Medulla oblongata (tissue), 1 donor: Measurements from ENCODE around the gene TSEN15.
"Not testable (repeated sequence)": the region's sequence is repeated elsewhere in the genome, so short reads cannot be mapped to it uniquely, and the experiment has no call there.

Experiments
- DNase-seq: peaks from one replicate; pipeline ENCODE4 v3.0.0-alpha.2; 2015; ENCODE audit errors: extremely low spot score

TSEN15 gene

DNA sequence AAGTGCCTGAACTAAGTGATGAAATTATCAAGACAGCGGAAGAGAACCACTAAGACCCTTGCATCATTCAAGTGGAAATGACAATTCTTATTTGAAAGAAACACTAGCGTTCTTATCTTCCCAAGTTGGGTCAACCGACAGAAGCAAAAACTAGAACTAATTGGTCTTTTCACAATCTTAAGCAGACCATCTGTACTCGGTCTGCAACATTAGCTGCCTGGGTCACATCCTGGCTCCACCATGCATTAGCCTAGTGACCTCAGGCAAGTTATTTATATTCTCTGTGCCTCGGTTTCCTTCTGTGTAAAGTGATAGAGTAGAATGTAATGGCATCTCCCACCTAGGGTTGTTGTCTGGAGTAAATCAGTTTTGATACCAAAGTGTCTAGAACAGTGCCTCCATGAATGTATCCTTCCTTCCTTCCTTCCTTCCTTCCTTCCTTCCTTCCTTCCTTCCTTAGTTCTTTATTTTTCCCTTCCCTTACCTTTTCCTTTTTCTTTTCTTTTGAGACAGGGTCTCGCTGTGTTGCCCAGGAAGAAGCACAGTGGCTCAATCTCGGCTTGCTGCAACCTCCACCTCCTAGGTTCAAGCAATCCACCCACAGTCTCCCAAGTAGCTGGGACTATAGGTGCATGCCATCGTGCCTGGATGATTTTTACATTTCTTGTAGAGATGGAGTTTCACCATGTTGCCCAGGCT, 20.0 kb upstream of the TSEN15 start:
- DNase-seq = no peak

DNA sequence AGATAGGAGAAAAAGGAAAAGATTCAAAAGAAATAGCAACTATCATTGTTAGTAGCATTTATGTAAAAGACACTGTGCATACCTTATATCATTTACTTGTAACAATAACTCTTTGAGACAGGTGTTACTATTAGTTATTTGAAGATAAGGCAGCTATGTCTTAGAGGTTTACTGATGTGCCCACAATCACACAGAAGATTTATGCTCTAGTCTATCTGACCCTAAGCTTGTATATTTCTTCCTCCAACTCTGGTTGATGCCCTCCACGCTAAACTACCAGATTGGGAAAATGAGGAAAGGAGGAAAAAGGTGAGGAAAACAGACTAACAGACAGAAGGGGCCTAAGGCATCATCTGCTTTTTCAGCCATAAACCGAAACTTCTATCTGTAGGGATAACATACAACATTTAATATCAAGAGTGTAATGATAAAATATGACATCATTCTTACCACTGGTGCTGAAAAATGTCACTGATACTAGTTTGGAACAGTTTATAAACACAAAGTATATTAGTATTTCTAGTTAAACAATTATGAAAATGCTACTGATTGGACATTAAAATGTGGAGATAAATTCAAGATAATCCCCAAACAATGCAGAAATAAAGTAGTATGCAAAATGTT, 19.1 kb upstream of the TSEN15 start:
- no peak for DNase-seq

DNA sequence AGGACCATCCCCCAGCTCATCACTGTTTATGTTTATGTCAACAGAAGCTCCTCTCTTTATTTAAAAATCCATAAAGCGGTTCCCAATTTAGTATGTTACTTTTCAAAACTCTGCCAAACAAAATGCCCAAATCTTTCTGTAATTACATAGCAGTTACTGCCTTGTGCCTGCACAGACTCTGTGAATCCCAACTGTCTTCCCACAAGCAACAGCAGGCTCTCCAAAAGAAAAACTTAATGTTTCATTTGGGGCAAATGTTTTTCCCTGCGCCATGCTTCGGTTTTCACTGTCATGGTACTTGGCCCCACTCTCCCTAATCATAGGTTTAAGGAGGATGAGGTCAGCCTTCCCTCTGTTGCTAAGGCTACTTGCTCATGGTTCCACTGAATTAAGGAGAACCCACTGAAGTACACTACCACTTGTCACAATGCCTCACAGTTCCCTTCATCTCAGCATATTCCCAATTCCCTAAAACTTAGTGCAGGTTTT, 18.6 kb upstream of the TSEN15 start:
- DNase-seq = no peak

DNA sequence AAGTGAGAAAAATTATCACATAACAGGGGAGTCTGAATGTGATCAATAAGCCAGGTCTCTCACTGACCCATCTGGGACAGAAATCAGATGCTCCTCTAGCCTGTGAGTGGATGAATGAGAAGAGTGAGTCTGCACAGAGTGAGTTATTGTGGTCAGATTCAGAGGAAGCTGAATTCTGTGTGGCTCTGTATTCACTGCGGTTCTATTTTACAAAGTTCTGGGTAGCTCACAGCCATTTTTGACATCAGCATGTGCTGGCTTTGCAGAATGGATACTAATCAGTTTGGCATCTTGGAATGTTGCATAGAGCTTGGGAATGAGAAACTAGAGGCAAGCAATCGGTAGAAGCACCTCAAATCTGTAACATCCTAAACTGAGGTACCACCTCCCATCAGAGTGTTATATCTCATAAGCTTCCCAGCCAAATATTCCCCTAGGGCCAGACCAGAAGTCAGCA, 17.8 kb upstream of the TSEN15 start:
- peak; percentile 77 for DNase-seq

DNA sequence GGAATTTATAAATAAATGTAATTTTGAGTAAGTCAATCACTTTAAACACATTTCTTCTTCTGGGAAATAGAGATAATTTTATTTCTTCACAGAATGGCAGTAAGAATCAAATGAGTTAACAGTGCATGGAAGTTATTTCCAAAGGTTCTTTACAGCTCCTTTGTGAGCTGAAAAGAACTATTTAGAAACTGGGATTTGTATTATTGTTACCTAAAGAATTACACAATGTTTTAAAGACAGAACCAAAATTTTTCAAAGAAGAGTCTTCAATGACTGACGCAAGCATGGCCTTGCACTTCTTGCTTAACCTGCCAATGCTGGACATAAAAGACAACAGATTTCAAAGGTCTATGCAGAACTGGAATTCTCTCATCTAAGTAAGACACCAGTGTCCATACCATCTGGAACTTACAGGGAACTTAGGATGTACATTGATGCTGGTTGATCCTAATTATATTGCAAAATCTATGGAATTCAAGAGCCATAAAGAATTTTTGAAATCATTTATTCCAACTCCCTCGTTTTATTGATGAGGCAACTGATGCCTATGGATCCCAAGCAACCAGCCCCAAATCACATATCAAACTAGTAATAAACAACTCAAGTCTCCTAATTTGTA, 16.7 kb upstream of the TSEN15 start:
- no peak for DNase-seq

- DNase-seq = no peak
Observed at GRCh38 chr1:184035719-184036516, 15.6 kb upstream of the TSEN15 start.

- DNase-seq = no peak
Observed at GRCh38 chr1:184036517-184036949, 15.0 kb upstream of the TSEN15 start.

DNA sequence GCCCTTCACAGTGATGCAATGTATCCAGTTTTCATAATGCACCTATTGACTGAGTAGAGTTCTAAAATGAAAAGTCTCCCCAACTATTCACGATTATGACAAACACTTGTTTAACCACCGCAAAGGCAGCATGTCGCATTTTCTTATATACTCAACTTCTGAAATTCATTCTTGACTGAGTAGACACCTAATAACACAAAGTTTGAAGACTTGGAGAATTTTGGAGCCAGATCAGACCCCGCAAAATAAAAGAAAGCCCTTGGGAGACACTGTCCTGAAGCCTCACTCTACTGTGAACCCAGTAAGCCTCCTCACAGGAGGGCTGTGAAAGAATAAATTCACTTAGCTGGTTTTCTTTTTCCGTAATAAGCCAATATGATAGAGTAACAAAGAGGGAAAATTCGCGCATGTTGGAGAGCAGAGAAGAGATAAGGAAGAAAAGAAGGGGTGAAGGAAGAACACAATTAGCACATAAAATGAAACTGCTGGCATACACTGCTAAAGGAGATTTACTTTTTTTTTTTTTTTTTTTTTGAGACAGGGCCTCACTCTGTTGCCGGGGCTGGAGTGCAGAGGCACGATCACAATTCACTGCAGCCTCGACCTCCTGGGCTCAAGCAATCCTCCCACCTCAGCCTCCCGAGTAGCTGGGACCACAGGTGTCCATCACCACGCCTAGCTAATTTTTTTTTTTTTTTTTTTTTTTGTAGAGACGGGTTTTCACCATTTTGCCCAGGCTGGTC, 13.5 kb upstream of the TSEN15 start:
- DNase-seq = no peak

DNA sequence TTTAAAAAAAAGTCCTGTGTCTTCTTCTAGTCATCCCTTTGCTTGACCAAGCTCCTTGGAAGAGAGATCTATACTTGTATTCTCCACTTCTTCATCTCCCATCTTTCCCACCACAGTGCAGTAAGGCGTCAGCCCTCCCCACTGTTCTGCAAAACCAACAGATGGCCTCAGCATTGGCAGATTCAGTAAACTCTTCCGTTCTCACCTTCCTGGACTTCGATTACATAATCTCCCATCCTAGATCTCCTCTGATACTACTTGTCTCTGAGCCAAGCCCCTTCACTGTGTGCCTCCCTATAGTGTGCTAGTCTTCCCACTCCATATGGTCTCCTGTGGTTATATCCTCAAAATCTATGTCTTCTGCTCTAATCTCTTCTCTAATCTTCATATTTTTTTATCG, 12.4 kb upstream of the TSEN15 start:
- no peak for DNase-seq

- no peak for DNase-seq
Observed at GRCh38 chr1:184041731-184042130, 9.8 kb upstream of the TSEN15 start.

- DNase-seq = not testable (repeated sequence)
Observed at GRCh38 chr1:184043315-184043714, 8.2 kb upstream of the TSEN15 start.

- no peak for DNase-seq
Observed at GRCh38 chr1:184044603-184045376, 6.7 kb upstream of the TSEN15 start.

DNA sequence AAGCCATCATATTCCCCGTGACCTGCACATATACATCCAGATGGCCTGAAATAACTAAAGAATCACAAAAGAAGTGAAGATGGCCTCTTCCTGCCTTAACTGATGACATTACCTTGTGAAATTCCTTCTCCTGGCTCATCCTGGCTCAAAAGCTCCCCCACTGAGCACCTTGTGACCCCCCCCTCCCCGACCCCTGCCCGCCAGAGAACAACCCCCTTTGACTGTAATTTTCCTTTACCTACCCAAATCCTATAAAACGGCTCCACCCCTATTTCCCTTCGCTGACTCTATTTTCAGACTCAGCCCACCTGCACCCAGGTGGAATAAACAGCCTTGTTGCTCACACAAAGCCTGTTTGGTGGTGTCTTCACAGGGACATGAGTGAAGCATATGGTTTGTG, 4.0 kb upstream of the TSEN15 start:
- not testable (repeated sequence) for DNase-seq

DNA sequence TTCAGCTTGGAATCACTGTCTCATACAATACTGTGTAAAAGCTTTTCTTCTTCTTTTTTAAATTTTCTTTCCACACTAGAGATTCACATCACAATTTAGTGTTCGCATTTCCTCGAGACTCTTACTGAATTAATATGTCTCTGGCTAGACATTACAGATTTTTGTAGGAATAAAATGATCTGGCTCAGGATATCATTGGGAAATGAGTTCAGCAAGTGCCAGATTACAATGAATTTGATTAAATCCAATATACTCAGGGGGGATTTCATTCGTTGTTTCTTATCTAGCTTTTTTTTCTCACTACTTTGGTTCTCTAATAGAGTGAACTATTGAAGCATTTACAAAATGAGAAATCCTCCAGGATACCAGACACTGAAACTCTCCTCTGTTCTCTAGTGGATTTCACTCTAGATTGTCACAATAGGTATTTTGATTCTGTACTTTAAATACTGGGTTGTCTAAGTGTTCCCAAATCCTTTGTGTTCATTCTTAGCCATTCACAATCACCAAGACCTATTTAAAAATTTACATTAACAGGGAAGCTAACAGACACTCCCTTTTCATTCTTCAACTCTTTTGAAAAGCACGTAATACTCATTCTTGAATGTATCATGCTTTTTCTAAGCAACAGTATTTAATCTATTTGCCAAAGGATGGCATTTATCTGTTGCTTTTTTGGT, 2.8 kb upstream of the TSEN15 start:
- DNase-seq = no peak

- no peak for DNase-seq
Observed at GRCh38 chr1:184049291-184049690, 2.2 kb upstream of the TSEN15 start.

- no peak for DNase-seq
Observed at GRCh38 chr1:184049836-184050468, 1.6 kb upstream of the TSEN15 start.

DNA sequence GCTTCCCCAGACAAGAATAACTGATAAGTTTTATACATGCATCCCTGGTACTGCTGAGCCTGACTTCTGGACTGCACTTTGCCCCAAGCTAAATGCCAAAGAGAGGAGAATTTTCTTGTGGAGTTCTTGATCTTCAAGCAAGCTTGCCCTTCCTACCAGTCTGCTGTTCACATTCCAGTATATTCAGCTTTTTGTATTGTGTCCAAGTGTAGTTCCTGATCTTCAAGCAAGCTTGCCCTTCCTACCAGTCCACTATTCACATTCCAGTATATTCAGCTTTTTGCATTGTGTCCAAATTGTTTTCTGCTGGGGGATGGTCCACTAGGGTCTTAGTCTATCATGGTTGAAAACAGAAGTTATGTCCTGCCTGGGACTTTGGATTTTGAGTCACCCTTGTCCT, 894 bp upstream of the TSEN15 start:
- DNase-seq = no peak

- peak; percentile 53 for DNase-seq
Observed at GRCh38 chr1:184051138-184051484, 419 bp upstream of the TSEN15 start.

DNA sequence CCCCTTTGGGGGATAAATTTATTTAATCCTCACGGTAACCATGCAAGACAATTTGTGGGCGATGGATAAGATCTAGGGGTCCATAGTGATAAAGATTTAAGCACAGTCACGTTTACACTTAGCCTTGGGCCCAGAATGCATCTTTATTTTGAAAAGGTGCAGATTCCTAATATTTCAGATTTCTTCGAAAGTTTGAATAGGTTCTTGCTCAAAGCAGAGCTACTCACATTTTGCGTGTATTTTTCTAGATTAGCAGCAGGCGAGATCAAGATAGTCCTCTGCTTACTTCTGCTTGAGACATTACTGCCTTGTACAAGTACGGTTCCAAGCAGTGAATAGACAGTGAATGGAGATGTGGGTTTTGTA, 647 bp downstream of the TSEN15 start:
- no peak for DNase-seq

- DNase-seq = no peak
Observed at GRCh38 chr1:184052750-184053149, 1.2 kb downstream of the TSEN15 start.
